SK-N-SH (cell line): Measurements from ENCODE around the gene PPP1R14B. TPM values are rescaled to one million over a fixed set of nuclear protein-coding genes. Genes with fewer than 3 reads are reported as not detected.

Source experiments
- CTCF ChIA-PET: fragments of 300-600, 350-600 bp; formaldehyde crosslinking; extraction: SDS; loops from one replicate; lab custom pipeline; 2021; lab: Yijun Ruan, JAX
- POLR2A ChIA-PET: fragments of 350-600 bp; sonication (Branson Sonifier 250); formaldehyde crosslinking; extraction: SDS; loops from one replicate; lab custom pipeline; 2020; ENCODE audit warnings: antibody characterized with exemption, inconsistent platforms; lab: Yijun Ruan, JAX
- DNase-seq: peaks from one replicate; pipeline ENCODE4 v3.0.0; 2012
- H2AFZ ChIP-seq: fragments of 200-600 bp; sonication (generic); 2 replicates; pipeline ENCODE4 v1.8.1; 2016; ENCODE audit warnings: antibody characterized with exemption, mild to moderate bottlenecking, low read depth
- H3F3A ChIP-seq: fragments of 200-600 bp; sonication (generic); replicated peaks from 2 replicates; pipeline ENCODE3; 2016; ENCODE audit warnings: antibody characterized with exemption, mild to moderate bottlenecking; ENCODE audit not compliant: insufficient read depth
- H3K27ac ChIP-seq, 2 experiments: fragments of 200-500 bp in 1 of 2; fragments of 200-600 bp in 1 of 2; sonication (Bioruptor generic) in 1 of 2; sonication (generic), shearing (Covaris generic) in 1 of 2; 2 replicates each; pipeline versions ENCODE4 v1.5.1 to v1.6.1; 2014 to 2016; ENCODE audit warnings: low read depth in 2 of 2, inconsistent platforms in 1 of 2, low read length in 1 of 2, mild to moderate bottlenecking in 1 of 2, mixed read lengths in 1 of 2
- H3K27me3 ChIP-seq: fragments of 200-600 bp; sonication (generic), shearing (Covaris generic); 2 replicates; pipeline ENCODE4 v1.6.1; 2016; ENCODE audit warnings: mixed run types; ENCODE audit not compliant: insufficient read depth
- H3K36me3 ChIP-seq, 2 experiments: fragments of 200-500 bp in 1 of 2; fragments of 200-600 bp in 1 of 2; sonication (Bioruptor generic) in 1 of 2; sonication (generic) in 1 of 2; replicated peaks in 1 of 2; 2 replicates each; pipeline versions ENCODE3 to v1.5.1; 2014 to 2016; ENCODE audit warnings: low read length in 1 of 2, mild to moderate bottlenecking in 1 of 2; ENCODE audit not compliant: insufficient read depth in 2 of 2, control insufficient read depth in 1 of 2
- H3K4me1 ChIP-seq, 2 experiments: fragments of 200-500 bp in 1 of 2; fragments of 200-600 bp in 1 of 2; sonication (Bioruptor generic) in 1 of 2; sonication (generic), shearing (Covaris generic) in 1 of 2; 2 replicates each; pipeline versions ENCODE4 v1.5.1 to v1.6.1; 2014 to 2016; ENCODE audit warnings: low read depth in 1 of 2, low read length in 1 of 2, mixed run types in 1 of 2; ENCODE audit not compliant: insufficient read depth in 2 of 2, control insufficient read depth in 1 of 2
- H3K4me2 ChIP-seq: fragments of 200-600 bp; sonication (generic), shearing (Covaris generic); 2 replicates; pipeline ENCODE4 v1.6.1; 2017; ENCODE audit warnings: mixed run types
- H3K4me3 ChIP-seq, 2 experiments: fragments of 200-500 bp in 1 of 2; fragments of 200-600 bp in 1 of 2; sonication (Bioruptor generic) in 1 of 2; sonication (generic), shearing (Covaris generic) in 1 of 2; 2 replicates each; pipeline versions ENCODE4 v1.5.1 to v1.8.1; 2014 to 2016; ENCODE audit warnings: low read depth in 2 of 2, inconsistent platforms in 1 of 2, low read length in 1 of 2, mild to moderate bottlenecking in 1 of 2, mixed read lengths in 1 of 2, moderate library complexity in 1 of 2
- H3K79me2 ChIP-seq: fragments of 200-600 bp; sonication (generic); 2 replicates; pipeline ENCODE4 v1.8.1; 2017; ENCODE audit warnings: mild to moderate bottlenecking; ENCODE audit not compliant: insufficient read depth
- H3K9ac ChIP-seq: fragments of 200-600 bp; sonication (generic); 2 replicates; pipeline ENCODE4 v1.6.1; 2017; ENCODE audit warnings: mixed run types
- H3K9me2 ChIP-seq: fragments of 200-600 bp; sonication (generic); 2 replicates; pipeline ENCODE4 v1.6.1; 2017; ENCODE audit warnings: mixed run types
- H3K9me3 ChIP-seq: fragments of 200-600 bp; sonication (generic); 2 replicates; pipeline ENCODE4 v1.6.1; 2017; ENCODE audit warnings: mixed run types, mild to moderate bottlenecking, moderate library complexity
- H4K20me1 ChIP-seq: fragments of 200-600 bp; sonication (generic); 2 replicates; pipeline ENCODE4 v1.6.1; 2017; ENCODE audit warnings: mild to moderate bottlenecking, mixed run types; ENCODE audit not compliant: insufficient read depth
- CHD2 ChIP-seq: fragments of 150-350 bp; IDR thresholded peaks from 2 replicates; pipeline ENCODE4 v1.6.1; 2018; ENCODE audit warnings: low read length; ENCODE audit not compliant: partially characterized antibody
- CTCF ChIP-seq: fragments of 200-600 bp; sonication (generic); IDR thresholded peaks from 2 replicates; pipeline ENCODE4 v1.6.1; 2017; ENCODE audit warnings: antibody characterized with exemption, mild to moderate bottlenecking, moderate library complexity
- ELF1 ChIP-seq: IDR thresholded peaks from 2 replicates; pipeline ENCODE4 v1.4.0; 2012
- EZH2phosphoT487 ChIP-seq: fragments of 200-600 bp; sonication (generic); IDR thresholded peaks from 2 replicates; pipeline ENCODE4 v1.6.1; 2017; ENCODE audit warnings: low read depth, mixed run types, mild to moderate bottlenecking, antibody characterized with exemption, moderate library complexity, borderline replicate concordance
- FOSL2 ChIP-seq: IDR thresholded peaks from 2 replicates; pipeline ENCODE4 v1.4.0; 2012; ENCODE audit warnings: low read depth, mild to moderate bottlenecking, moderate library complexity, borderline replicate concordance
- FOXJ3 ChIP-seq: sonication (generic); formaldehyde crosslinking; IDR thresholded peaks from 2 replicates; pipeline ENCODE4 v1.5.1; 2020; ENCODE audit warnings: mild to moderate bottlenecking, missing genetic modification reagents
- JUND ChIP-seq: IDR thresholded peaks from 2 replicates; pipeline ENCODE4 v1.4.0; 2012
- MXI1 ChIP-seq: IDR thresholded peaks from 2 replicates; pipeline ENCODE4 v1.6.1; 2012; ENCODE audit warnings: mild to moderate bottlenecking, low read depth, low read length, improper control_type of control experiment
- NFIC ChIP-seq: IDR thresholded peaks from 2 replicates; pipeline ENCODE4 v1.4.0; 2012; ENCODE audit warnings: borderline replicate concordance
- PBX3 ChIP-seq: IDR thresholded peaks from 2 replicates; pipeline ENCODE4; 2012
- POLR2AphosphoS5 ChIP-seq: IDR thresholded peaks from 2 replicates; pipeline ENCODE4 v1.6.1; 2012; ENCODE audit warnings: low read depth, low read length
- RAD21 ChIP-seq: IDR thresholded peaks from 2 replicates; pipeline ENCODE4 v1.6.1; 2012; ENCODE audit warnings: mild to moderate bottlenecking, low read length
- REST ChIP-seq: IDR thresholded peaks from 2 replicates; pipeline ENCODE4 v1.6.1; 2012; ENCODE audit warnings: mild to moderate bottlenecking, low read depth, low read length, moderate library complexity
- SIN3A ChIP-seq: IDR thresholded peaks from 2 replicates; pipeline ENCODE4 v1.6.1; 2012; ENCODE audit warnings: low read depth, mild to moderate bottlenecking, low read length, moderate library complexity, borderline replicate concordance
- SMC3 ChIP-seq: IDR thresholded peaks from 2 replicates; pipeline ENCODE4 v1.6.1; 2012; ENCODE audit warnings: low read depth, low read length, improper control_type of control experiment
- TAF1 ChIP-seq: IDR thresholded peaks from 2 replicates; pipeline ENCODE4 v1.6.1; 2012; ENCODE audit warnings: low read depth, mild to moderate bottlenecking, low read length, moderate library complexity, borderline replicate concordance
- TEAD4 ChIP-seq: IDR thresholded peaks from 2 replicates; pipeline ENCODE4 v1.4.0; 2012; ENCODE audit warnings: mild to moderate bottlenecking, borderline replicate concordance; ENCODE audit not compliant: insufficient read depth
- USF1 ChIP-seq: IDR thresholded peaks from 2 replicates; pipeline ENCODE4 v1.4.0; 2012; ENCODE audit warnings: low read depth, borderline replicate concordance
- USF2 ChIP-seq: fragments of 150-350 bp; IDR thresholded peaks from 2 replicates; pipeline ENCODE4 v1.6.1; 2017; ENCODE audit warnings: antibody characterized with exemption, low read length, low read depth, borderline replicate concordance
- YY1 ChIP-seq: IDR thresholded peaks from 2 replicates; pipeline ENCODE4 v1.4.0; 2012; ENCODE audit warnings: low read depth, mild to moderate bottlenecking
- ZBTB33 ChIP-seq: IDR thresholded peaks from 2 replicates; pipeline ENCODE4 v1.4.0; 2012; ENCODE audit warnings: low read depth, borderline replicate concordance
- WGBS: methylation state at CpG from one replicate; pipeline ENCODE4 v1.1.6; 2017; ENCODE audit warnings: low lambda C conversion rate; 5-methylcytosine and 5-hydroxymethylcytosine counted together
- polyA plus RNA-seq, 3 experiments: library from polyadenylated mRNA; depleted of rRNA; stranded (reverse); fragments of >200 nt; gene quantifications; 2 replicates each; pipeline ENCODE4 v1.2.3, GENCODE V29; 2012

The PPP1R14B gene
- polyA plus RNA-seq, 1 of the 3 experiments (the other 2 are of a cell fraction) = 523 TPM

GRCh38 chr11:64268893-64269539, 22.3 kb upstream of the PPP1R14B start:
- no peaks in the 10 kb centered on the region for H3K9me2 ChIP-seq
- no peaks in the 10 kb centered on the region for H3K9me3 ChIP-seq
- peak overlapping the region; percentile 63 for H3K9ac ChIP-seq
- H3K27ac ChIP-seq = peak overlapping the region; percentile 88 to 97
- H4K20me1 ChIP-seq = no peaks in the 10 kb centered on the region
- POLR2A ChIA-PET = interaction anchor here (0.9 to 6.5 kb wide), 6 partner anchors 11 to 64 kb away, joined by 3 to 112 read pairs (median 8); partner anchors contain the start of genes BAD, ESRRA, FKBP2 and PLCB3
- H3K27me3 ChIP-seq = no peaks in the 10 kb centered on the region
- peak; percentile 60 for DNase-seq
- TF ChIP-seq JUND = no peak
- no peak for TF ChIP-seq RAD21
- TF ChIP-seq TAF1 = 0 out of 2 replicates have a peak, but pooled peaks have one; percentile 7
- no peak for TF ChIP-seq USF1
- no peak for TF ChIP-seq PBX3
- no peak for TF ChIP-seq SIN3A
- no peak for TF ChIP-seq ZBTB33
- TF ChIP-seq YY1 = no peak
- TF ChIP-seq USF2 = no peak
- TF ChIP-seq FOSL2 = no peak
- TF ChIP-seq SMC3 = 0 out of 2 replicates have a peak, but pooled peaks have one; percentile 0
- TF ChIP-seq POLR2AphosphoS5 = peak; percentile 41; the same call in 1 of the 2 replicates
- TF ChIP-seq EZH2phosphoT487 = no peak
- no peak for TF ChIP-seq MXI1
- 0 out of 2 replicates have a peak, but pooled peaks have one; percentile 36 for TF ChIP-seq REST
- TF ChIP-seq CHD2 = no peak
- TF ChIP-seq ELF1 = no peak
- peak; percentile 2; the same call in 1 of the 2 replicates for TF ChIP-seq FOXJ3 (CRISPR knock-in tag)
- no peak for TF ChIP-seq NFIC
- TF ChIP-seq TEAD4 = no peak
- TF ChIP-seq CTCF = no peak
- 4% methylated on average over 12 of the region's 34 CpGs for WGBS
- peak overlapping the region; percentile 89 for H3K4me2 ChIP-seq
- CTCF ChIA-PET = interaction anchor here (0.6 to 6.9 kb wide), 12 partner anchors 11 to 375 kb away, joined by 3 to 89 read pairs (median 6); partner anchors contain the start of genes ESRRA, FERMT3, KCNK4 and PLCB3
- peaks cover 19% of the 10 kb centered on the region for H3K79me2 ChIP-seq
- H3K4me3 ChIP-seq = peak overlapping the region; percentile 60 to 65
- peaks cover 12 to 48% of the 10 kb centered on the region in 2 experiments; a peak in 2 of 4 replicates for H3K4me1 ChIP-seq
- H2AFZ ChIP-seq = no peak overlapping the region
- peaks cover 14 to 20% of the 10 kb centered on the region in 2 experiments for H3K36me3 ChIP-seq
- H3F3A ChIP-seq = peaks cover 40% of the 10 kb centered on the region
